MM.1S (cell line): ENCODE results near the gene CBLIF.
"Not testable (repeated sequence)": the region's sequence is repeated elsewhere in the genome, so short reads cannot be mapped to it uniquely, and the experiment has no call there.

Experiments
- CTCF ChIP-seq: fragments of 300-600 bp; sonication (generic); IDR thresholded peaks from 2 replicates; pipeline ENCODE4 v1.5.1; 2016; ENCODE audit warnings: antibody characterized with exemption, low read length, mixed read lengths
- EZH2 ChIP-seq: fragments of 300-600 bp; sonication (generic); optimal IDR thresholded peaks from 2 replicates; pipeline ENCODE3; 2017; ENCODE audit warnings: low read depth, mild to moderate bottlenecking, antibody characterized with exemption, low read length, mixed read lengths
- EZH2phosphoT487 ChIP-seq: fragments of 300-600 bp; sonication (generic); IDR thresholded peaks from 2 replicates; pipeline ENCODE4 v1.6.1; 2018; ENCODE audit warnings: antibody characterized with exemption, low read length

- not testable (repeated sequence) for TF ChIP-seq EZH2, CTCF, EZH2phosphoT487
Measured at GRCh38 chr11:59848439-59848838, 3.1 kb upstream of the CBLIF start.
